D721Med (cell line): ENCODE data around the gene CAPN5.

Source experiments
- DNase-seq: peaks from one replicate; pipeline ENCODE4 v3.0.0; 2011; ENCODE audit warnings: low spot score; ENCODE audit not compliant: insufficient read length
- FAIRE-seq: peaks from 2 replicates; lab custom pipeline; 2011; peaks lifted over from hg19 to GRCh38; lab: Jason Lieb, UNC
- TF ChIP-seq, protein P1 (sequence below): IDR thresholded peaks from 2 replicates; pipeline ENCODE4 v1.5.1; 2012; ENCODE audit warnings: mild to moderate bottlenecking, control low read depth; ENCODE audit not compliant: insufficient read depth; ENCODE audit errors: missing control alignments

CAPN5 gene

DNA sequence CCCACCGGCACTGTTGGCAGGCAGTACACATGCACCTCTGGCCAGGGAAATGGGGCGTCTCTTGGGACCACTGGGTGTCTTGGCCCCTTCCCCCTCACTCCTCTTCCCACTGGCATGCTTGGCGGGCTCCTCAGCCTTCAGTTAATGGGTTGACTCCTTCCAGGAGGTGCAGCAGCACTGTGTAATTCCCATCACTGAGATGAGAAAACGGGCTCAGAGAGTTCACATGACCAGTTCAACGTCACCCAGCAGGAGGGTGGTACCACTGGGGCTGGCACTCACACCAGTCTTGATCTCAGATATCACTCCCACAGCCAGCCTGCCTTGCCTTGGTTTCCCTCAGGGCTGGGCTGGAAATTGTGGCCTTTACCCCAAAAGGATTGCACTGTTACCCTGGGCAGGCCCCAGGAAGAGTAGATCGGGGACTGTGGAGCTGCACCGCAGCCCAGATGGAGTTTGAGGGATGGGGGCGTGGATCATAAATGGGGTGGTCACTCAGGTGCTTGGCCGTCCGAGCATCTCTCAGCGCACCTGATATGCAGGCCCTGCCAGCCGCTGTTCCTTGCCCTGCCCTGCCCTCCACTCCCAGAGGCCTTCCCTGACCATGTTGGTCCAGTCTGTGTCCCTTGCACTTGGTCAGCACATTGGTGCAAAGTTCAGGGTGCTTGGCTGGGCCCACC, 16.9 kb downstream of the CAPN5 start:
- no peak for DNase-seq
- TF ChIP-seq, protein P1, sequence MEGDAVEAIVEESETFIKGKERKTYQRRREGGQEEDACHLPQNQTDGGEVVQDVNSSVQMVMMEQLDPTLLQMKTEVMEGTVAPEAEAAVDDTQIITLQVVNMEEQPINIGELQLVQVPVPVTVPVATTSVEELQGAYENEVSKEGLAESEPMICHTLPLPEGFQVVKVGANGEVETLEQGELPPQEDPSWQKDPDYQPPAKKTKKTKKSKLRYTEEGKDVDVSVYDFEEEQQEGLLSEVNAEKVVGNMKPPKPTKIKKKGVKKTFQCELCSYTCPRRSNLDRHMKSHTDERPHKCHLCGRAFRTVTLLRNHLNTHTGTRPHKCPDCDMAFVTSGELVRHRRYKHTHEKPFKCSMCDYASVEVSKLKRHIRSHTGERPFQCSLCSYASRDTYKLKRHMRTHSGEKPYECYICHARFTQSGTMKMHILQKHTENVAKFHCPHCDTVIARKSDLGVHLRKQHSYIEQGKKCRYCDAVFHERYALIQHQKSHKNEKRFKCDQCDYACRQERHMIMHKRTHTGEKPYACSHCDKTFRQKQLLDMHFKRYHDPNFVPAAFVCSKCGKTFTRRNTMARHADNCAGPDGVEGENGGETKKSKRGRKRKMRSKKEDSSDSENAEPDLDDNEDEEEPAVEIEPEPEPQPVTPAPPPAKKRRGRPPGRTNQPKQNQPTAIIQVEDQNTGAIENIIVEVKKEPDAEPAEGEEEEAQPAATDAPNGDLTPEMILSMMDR = no peak
- no peak for FAIRE-seq

- DNase-seq = no peak
- TF ChIP-seq, protein P1 = no peak
- no peak for FAIRE-seq
These were observed 17.9 kb downstream of the CAPN5 start for GRCh38 chr11:77084581-77085191.

DNA sequence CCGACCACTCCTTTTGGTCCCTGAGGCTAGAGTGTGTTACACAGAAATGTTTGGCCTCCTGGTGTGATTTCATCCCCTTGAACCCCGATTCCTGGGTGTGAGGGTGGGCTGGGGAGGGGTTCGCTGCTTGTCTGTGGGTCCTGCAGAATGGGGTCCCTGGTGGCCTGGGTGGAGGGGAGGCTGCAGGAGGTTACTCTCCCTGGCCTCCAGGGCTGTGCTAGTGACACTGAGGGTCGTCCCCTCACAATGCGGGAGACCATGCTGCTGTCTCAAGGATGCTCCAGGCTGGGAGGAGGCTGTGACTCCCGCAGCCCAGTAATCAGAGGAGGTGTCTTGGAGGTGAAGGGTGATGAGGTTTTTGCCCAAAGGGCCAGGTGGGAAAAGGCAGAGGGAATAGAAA, 18.9 kb downstream of the CAPN5 start:
- FAIRE-seq (no peak), DNase-seq (no peak)
- TF ChIP-seq, protein P1 = no peak

DNA sequence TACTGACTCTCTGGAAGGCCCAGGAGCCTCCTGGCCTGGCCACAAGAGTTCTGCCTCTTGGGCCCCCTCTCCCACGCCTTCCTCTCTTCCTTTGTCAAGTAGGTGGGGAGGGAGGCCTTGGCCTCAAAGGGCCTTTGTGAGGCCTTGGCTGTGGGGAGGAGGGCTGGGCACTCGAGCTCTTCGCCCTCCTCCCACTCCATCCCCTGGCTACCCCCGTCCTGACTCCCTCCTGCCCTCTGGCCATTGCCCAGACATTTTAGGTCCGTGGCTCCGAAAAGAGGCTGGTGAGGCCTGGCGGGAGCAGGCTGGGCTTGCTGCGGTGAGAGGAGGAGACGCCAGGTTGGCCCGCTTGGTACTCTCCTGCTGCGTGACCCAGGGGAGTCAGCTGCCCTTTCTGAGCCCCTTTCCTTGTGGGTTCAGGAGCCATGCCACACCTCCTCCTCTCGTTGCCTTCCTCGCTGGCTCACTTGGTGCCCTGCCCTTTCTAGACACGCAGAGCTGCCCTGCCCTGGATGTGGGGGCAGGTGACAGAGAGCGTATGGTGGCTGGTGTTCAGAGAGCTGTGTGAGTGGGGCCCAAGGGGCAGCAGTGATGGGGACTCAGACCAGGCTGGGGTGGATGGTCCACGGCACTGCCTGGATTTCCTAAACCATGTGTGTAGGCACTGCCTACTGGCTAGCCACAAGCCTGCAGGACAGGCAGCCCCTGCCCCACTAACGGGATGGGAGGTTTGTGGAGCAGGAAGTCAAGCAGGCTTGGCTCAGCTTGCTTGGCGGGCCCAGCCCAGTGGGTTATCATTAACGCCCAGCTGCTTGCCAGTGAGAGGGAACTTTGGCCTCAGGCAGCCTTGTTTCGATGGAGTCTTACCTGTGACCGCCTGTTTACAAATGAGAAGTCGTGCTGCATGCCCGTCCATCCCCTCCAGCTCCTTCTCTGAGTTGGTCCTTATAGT, 20.0 kb downstream of the CAPN5 start:
- DNase-seq = no peak
- TF ChIP-seq, protein P1 = no peak
- no peak for FAIRE-seq

GRCh38 chr11:77087723-77088225, 21.0 kb downstream of the CAPN5 start:
- TF ChIP-seq, protein P1 = no peak
- DNase-seq = no peak
- no peak for FAIRE-seq

DNA sequence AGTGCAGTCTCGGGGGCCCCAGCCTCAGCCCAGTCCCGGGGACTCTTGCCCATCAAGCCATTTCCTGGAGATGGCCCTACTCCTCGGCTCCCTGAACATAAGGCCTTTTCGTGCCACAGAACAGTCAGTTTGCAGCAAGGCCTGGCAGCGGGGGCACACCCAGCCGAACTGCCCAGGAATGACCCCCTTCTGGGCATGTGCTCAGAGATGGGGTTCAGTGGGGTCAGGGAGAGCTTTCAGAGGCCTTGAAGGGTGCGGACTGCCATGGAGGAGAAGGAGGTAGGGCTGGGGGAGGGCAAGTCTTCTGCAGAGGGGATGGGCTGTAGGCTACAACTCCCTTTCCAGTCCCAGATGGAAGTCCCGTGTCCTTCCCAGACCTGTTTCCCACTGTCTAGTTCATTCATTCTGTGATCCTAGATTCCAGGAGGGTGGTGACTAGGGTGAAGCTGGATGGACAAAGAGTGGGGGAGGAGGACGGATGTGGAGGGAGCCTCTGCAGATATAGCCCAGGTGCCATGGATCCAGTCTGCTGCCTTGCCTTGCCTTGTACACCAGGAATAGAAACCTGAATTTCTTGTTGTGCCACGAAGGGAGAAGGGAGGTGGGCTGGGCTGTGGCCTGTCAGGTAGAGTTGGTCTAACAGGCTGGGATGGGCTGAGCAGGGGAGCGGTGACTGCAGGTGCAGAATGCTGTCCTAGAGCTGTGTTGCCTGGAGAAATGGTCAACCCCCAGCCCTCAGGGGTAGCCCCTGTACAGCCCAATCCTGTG, 21.6 kb downstream of the CAPN5 start:
- FAIRE-seq (no peak), DNase-seq (no peak)
- TF ChIP-seq, protein P1 = no peak
